HEK293T (cell line): ENCODE results near the gene TMX4.
A peak's percentile ranks its signal among the peaks of the same experiment; 100 is the strongest.

ENCODE experiments used
- CTCF ChIA-PET: fragments of 350-600 bp; formaldehyde crosslinking; extraction: SDS; loops from one replicate; lab custom pipeline; 2021; ENCODE audit warnings: antibody characterized with exemption, inconsistent platforms; lab: Yijun Ruan, JAX
- POLR2A ChIA-PET: fragments of 350-600 bp; formaldehyde crosslinking; extraction: SDS; loops from one replicate; lab custom pipeline; 2020; ENCODE audit warnings: antibody characterized with exemption, inconsistent platforms; lab: Yijun Ruan, JAX
- DNase-seq: peaks from one replicate; pipeline ENCODE4 v3.0.0; 2012; ENCODE audit warnings: mixed read lengths; ENCODE audit errors: extremely low spot score
- ARNT ChIP-seq: fragments of 450-650 bp; IDR thresholded peaks from 2 replicates; pipeline ENCODE4 v1.6.1; 2017; ENCODE audit warnings: mild to moderate bottlenecking
- BHLHE40 ChIP-seq: fragments of 450-650 bp; IDR thresholded peaks from 2 replicates; pipeline ENCODE4 v1.6.1; 2016; ENCODE audit warnings: mild to moderate bottlenecking, moderate library complexity, borderline replicate concordance
- CTBP1 ChIP-seq: fragments of 450-650 bp; IDR thresholded peaks from 2 replicates; pipeline ENCODE4 v1.6.1; 2016; ENCODE audit warnings: borderline replicate concordance
- ELF4 ChIP-seq: fragments of 450-650 bp; IDR thresholded peaks from 2 replicates; pipeline ENCODE4 v1.6.1; 2017; ENCODE audit warnings: antibody characterized with exemption
- FOXA1 ChIP-seq: fragments of 450-650 bp; IDR thresholded peaks from 2 replicates; pipeline ENCODE4 v1.6.1; 2016; ENCODE audit warnings: mild to moderate bottlenecking
- FOXK2 ChIP-seq: fragments of 450-650 bp; IDR thresholded peaks from 2 replicates; pipeline ENCODE4 v1.6.1; 2016; ENCODE audit warnings: mild to moderate bottlenecking
- FOXM1 ChIP-seq: fragments of 450-650 bp; IDR thresholded peaks from 2 replicates; pipeline ENCODE4 v1.6.1; 2017; ENCODE audit warnings: mild to moderate bottlenecking, borderline replicate concordance
- HDGF ChIP-seq: fragments of 450-650 bp; IDR thresholded peaks from 2 replicates; pipeline ENCODE4 v1.6.1; 2017; ENCODE audit warnings: antibody characterized with exemption, borderline replicate concordance
- L3MBTL2 ChIP-seq: fragments of 450-650 bp; conservative IDR thresholded peaks from 2 replicates; pipeline ENCODE4 v1.6.1; 2016; ENCODE audit warnings: mild to moderate bottlenecking
- LEF1 ChIP-seq: fragments of 450-650 bp; IDR thresholded peaks from 2 replicates; pipeline ENCODE4 v1.6.1; 2017; ENCODE audit warnings: mild to moderate bottlenecking, borderline replicate concordance
- NFRKB ChIP-seq: fragments of 450-650 bp; IDR thresholded peaks from 2 replicates; pipeline ENCODE4 v1.6.1; 2016; ENCODE audit warnings: mild to moderate bottlenecking, moderate library complexity
- PKNOX1 ChIP-seq: fragments of 450-650 bp; IDR thresholded peaks from 2 replicates; pipeline ENCODE4 v1.6.1; 2016
- SP1 ChIP-seq: fragments of 450-650 bp; IDR thresholded peaks from 2 replicates; pipeline ENCODE4 v1.6.1; 2017
- SUZ12 ChIP-seq: fragments of 450-650 bp; IDR thresholded peaks from 2 replicates; pipeline ENCODE4 v1.6.1; 2016; ENCODE audit warnings: mild to moderate bottlenecking
- TARDBP ChIP-seq: fragments of 450-650 bp; IDR thresholded peaks from 2 replicates; pipeline ENCODE4 v1.6.1; 2016
- ZNF384 ChIP-seq: fragments of 450-650 bp; IDR thresholded peaks from 2 replicates; pipeline ENCODE4 v1.6.1; 2016

TMX4 gene

GRCh38 chr20:8018958-8019245, 659 bp downstream of the TMX4 start:
- POLR2A ChIA-PET = interaction anchor here (1.5 kb wide), 1 partner anchor 16 kb away, joined by 5 read pairs; no protein-coding TSS in a partner anchor
- CTCF ChIA-PET = no interaction called here
- peak; percentile 81 for DNase-seq
- TF ChIP-seq L3MBTL2 = peak; percentile 90
- TF ChIP-seq FOXK2 = no peak

GRCh38 chr20:8012724-8013123, 6.8 kb downstream of the TMX4 start:
- no peak for DNase-seq
- ChIA-PET POLR2A (no interaction called here), CTCF (interaction anchor here (0.7 kb wide), 2 partner anchors 32 to 34 kb away, joined by 3 read pairs; no protein-coding TSS in a partner anchor)
- TF ChIP-seq L3MBTL2 (no peak), FOXK2 (no peak), ZNF384 (no peak), SP1 (no peak), HDGF (no peak), SUZ12 (no peak), ARNT (no peak), LEF1 (no peak), PKNOX1 (no peak), NFRKB (no peak), FOXM1 (no peak), FOXA1 (no peak), TARDBP (no peak), ELF4 (no peak), CTBP1 (no peak), BHLHE40 (no peak)

GRCh38 chr20:8008733-8009132, 10.8 kb downstream of the TMX4 start:
- ChIA-PET CTCF (no interaction called here), POLR2A (no interaction called here)
- no peak for DNase-seq
- no peak for TF ChIP-seq FOXK2
- TF ChIP-seq ELF4 = no peak
- TF ChIP-seq SUZ12 = no peak
- TF ChIP-seq LEF1 = no peak
- TF ChIP-seq BHLHE40 = no peak
- TF ChIP-seq NFRKB = no peak
- no peak for TF ChIP-seq CTBP1
- no peak for TF ChIP-seq TARDBP
- no peak for TF ChIP-seq ZNF384
- TF ChIP-seq SP1 = no peak
- no peak for TF ChIP-seq FOXA1
- no peak for TF ChIP-seq PKNOX1
- no peak for TF ChIP-seq FOXM1
- TF ChIP-seq ARNT = no peak
- TF ChIP-seq HDGF = no peak
- no peak for TF ChIP-seq L3MBTL2

GRCh38 chr20:8007490-8007889, 12.1 kb downstream of the TMX4 start:
- TF ChIP-seq ELF4 (no peak), FOXK2 (no peak), ZNF384 (no peak), CTBP1 (no peak), FOXA1 (no peak), SP1 (no peak), LEF1 (no peak), PKNOX1 (no peak), FOXM1 (no peak), HDGF (no peak), BHLHE40 (no peak), TARDBP (no peak), ARNT (no peak), NFRKB (no peak), L3MBTL2 (no peak), SUZ12 (no peak)
- DNase-seq = no peak
- POLR2A ChIA-PET = no interaction called here
- CTCF ChIA-PET = interaction anchor here (0.7 kb wide), 1 partner anchor 718 kb away, joined by 3 read pairs; no protein-coding TSS in a partner anchor

GRCh38 chr20:8005575-8006366, 13.8 kb downstream of the TMX4 start:
- no peak for DNase-seq
- ChIA-PET CTCF (no interaction called here), POLR2A (no interaction called here)

More at GRCh38 chr20:8005575-8006366, 13.8 kb downstream of the TMX4 start:
- TF ChIP-seq PKNOX1 (no peak), FOXM1 (no peak), ELF4 (no peak), FOXA1 (no peak), LEF1 (no peak), SUZ12 (no peak), L3MBTL2 (no peak), HDGF (no peak), ARNT (no peak), CTBP1 (no peak)
